22Rv1 (cell line): ENCODE results near the gene SRD5A2.

Source experiments
- H3K27ac ChIP-seq: fragments of 450-650 bp; 2 replicates; pipeline ENCODE4 v1.5.1; 2017
- ZFX ChIP-seq: fragments of 450-650 bp; IDR thresholded peaks from 2 replicates; pipeline ENCODE4 v1.6.1; 2017; ENCODE audit warnings: antibody characterized with exemption, borderline replicate concordance
- TF ChIP-seq, protein P1 (sequence below): fragments of 450-650 bp; IDR thresholded peaks from 2 replicates; pipeline ENCODE4 v1.5.1; 2017; ENCODE audit warnings: mild to moderate bottlenecking

The SRD5A2 gene

DNA sequence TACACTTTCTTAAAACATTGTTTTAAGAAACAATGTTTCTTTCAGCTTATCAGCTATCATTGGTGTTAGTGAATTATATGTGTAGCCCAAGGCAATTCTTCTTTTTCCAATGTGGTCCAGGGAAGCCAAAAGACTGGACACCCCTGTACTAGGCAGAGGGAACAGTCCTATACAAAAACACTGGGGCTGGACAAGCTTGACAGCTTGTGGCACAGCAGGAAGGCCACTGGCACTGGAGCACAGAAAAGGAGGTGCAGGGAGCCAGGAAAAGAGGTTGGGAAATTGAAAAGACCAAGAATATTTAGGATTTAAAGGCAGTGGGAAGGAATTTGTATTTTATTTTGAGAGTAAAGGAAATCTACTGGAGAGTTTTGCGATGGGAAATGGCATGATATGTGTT is 47.7 kb downstream of the SRD5A2 start:
- H3K27ac ChIP-seq: no peak overlapping the region

DNA sequence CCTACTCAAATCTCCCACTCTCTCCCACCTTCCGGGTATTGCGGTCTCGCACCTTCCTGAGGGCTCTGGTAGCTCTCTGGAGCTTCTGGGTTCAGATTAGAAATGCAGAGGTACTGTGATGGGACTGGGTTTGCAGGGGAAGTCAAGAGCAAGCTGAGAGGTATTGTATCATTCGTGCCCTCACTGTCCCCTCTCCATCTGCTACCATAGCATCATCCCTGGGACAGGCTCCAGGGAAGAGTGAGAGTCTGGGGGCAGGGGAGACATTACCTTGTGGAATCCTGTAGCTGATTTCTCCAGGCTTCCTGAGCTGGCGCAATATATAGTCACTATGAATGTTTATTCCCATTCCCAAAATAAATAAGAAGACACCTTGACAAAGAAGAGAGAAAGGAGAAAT is 49.6 kb downstream of the SRD5A2 start:
- H3K27ac ChIP-seq: no peak overlapping the region
- TF ChIP-seq ZFX: no peak
- TF ChIP-seq, protein P1, sequence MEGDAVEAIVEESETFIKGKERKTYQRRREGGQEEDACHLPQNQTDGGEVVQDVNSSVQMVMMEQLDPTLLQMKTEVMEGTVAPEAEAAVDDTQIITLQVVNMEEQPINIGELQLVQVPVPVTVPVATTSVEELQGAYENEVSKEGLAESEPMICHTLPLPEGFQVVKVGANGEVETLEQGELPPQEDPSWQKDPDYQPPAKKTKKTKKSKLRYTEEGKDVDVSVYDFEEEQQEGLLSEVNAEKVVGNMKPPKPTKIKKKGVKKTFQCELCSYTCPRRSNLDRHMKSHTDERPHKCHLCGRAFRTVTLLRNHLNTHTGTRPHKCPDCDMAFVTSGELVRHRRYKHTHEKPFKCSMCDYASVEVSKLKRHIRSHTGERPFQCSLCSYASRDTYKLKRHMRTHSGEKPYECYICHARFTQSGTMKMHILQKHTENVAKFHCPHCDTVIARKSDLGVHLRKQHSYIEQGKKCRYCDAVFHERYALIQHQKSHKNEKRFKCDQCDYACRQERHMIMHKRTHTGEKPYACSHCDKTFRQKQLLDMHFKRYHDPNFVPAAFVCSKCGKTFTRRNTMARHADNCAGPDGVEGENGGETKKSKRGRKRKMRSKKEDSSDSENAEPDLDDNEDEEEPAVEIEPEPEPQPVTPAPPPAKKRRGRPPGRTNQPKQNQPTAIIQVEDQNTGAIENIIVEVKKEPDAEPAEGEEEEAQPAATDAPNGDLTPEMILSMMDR: no peak

More for the DNA sequence above, 47.7 kb downstream of the SRD5A2 start:
- TF ChIP-seq, protein P1: no peak

DNA sequence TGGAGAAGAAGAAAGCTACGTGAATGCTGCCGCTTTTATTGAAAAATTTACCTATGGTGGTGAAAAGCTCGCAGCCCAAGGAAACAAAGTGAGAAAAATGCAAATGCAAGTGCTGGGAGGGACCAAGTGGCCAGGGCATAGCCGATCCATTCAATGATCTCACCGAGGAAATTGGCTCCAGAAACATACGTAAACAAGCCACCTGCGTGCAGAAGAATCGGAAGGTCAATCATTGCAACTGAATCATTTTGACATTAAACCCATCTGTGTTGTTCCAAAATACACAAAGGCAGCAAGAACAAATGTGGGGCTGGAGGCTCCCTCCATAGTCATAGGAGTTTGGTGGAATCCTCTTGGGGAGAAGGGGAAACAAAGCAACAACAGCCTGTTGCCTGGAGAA is 51.5 kb downstream of the SRD5A2 start:
- no peak overlapping the region for H3K27ac ChIP-seq
- TF ChIP-seq ZFX: no peak
- TF ChIP-seq, protein P1: no peak

DNA sequence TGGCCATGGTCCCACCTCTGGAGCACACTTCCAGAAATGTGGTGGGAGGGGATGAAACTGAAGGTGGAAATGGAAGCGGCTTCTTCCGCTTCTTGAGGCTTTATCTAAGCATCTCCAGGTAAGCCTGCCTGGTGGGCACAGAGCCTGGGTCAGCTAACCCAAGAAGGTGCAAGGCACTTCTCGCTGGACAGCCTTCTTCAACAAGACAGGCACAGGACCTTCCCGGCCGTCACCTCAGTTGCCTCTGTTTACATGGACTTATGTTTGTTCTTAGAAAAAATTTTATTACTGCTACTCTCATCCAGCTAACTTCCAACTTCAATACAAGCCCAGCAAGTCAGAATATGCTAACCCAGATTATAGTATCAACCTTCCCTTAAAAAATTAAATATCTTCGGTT is 51.9 kb downstream of the SRD5A2 start:
- H3K27ac ChIP-seq: no peak overlapping the region
- TF ChIP-seq, protein P1: no peak
- no peak for TF ChIP-seq ZFX

DNA sequence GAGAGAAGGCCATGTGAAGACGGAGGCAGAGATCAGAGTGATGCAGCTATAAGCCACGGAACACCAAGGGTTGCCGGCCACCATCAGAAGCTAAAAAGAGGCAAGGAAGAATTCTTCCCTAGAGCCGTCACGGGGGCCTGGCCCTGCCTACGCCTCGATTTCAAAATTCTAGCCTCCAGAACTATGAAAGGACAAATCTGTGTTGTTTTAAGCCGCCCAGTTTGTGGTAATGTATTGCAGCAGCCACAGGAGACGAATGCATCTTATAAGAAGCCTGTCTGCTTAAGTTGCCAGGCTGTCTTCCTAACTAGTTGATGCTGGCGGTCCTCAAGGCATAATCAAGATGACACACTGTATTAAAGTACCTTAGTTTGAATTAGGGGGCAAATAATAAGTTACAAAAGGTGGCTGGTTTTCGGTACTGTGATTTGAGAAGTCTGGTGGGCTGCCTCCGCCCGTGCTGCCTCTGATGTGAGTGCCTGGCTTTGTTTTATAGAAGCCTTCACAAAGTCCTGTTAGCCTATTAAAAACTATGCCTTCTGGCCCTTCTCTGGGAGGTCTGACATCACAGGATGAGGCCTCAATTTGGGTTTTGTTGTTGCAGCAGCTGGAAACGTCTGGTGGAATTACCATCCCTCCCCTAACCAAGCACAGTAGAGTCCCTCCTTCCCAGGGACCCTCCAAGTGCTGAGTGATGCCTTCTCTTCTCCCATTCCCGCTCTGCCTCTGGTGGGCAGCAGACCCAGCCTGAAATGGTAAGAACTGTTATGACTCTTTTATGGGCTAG is 53.6 kb downstream of the SRD5A2 start:
- TF ChIP-seq, protein P1: no peak
- TF ChIP-seq ZFX: no peak
- H3K27ac ChIP-seq: no peak overlapping the region

DNA sequence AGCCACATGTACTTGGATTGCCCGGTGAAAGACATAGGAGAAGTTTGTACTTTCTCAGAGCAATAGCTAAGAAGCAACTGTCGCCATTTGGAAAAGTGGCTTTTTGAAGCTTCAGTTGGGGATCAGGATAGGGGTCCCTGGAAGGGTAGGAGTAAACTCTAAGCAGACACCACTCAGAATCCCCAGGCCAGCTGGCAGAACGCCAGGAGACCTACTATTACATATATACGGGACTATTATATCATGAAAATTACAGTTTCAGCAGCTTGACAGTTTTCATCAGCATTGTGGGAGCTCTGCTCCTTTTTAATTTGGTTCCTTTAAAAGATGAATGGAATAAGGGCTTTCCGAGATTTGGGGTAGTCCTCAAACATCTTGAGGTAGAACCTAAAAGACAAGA is 54.9 kb downstream of the SRD5A2 start:
- no peak overlapping the region for H3K27ac ChIP-seq
- TF ChIP-seq, protein P1: no peak

DNA sequence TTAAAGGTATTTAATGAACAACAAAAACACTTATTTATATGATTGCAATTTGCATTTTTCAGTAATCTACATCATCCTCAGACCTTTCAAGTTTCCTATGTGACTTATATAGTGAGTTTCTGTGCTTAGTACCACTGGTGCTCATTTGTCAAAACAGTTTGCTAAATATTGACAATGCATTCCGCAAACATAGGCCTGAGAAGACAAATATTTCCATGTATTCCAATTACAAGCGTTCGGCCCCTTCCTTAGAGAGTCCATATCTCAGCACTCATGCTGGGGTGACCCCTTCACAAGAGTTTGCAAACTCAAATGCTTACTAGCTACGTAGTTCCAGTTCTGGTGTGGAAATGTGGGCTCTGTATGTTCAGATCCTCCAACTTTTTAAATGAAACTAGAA is 56.1 kb downstream of the SRD5A2 start:
- TF ChIP-seq, protein P1: no peak
- no peak for TF ChIP-seq ZFX
- no peak overlapping the region for H3K27ac ChIP-seq
